Right kidney (tissue), 9 donors: ENCODE results near the gene COIL.
"Not testable (repeated sequence)": the region's sequence is repeated elsewhere in the genome, so short reads cannot be mapped to it uniquely, and the experiment has no call there.

Experiments
- DNase-seq: peaks from one replicate; pipeline ENCODE4 v3.0.0-alpha.2; 2016
- long read RNA-seq, 8 donors: transcript quantifications; one replicate each; lab custom pipeline, GENCODE V29; 2026

Gene COIL
- long read RNA-seq, donor 1, transcript COIL-201 (7 exons, 2,650 nt): major isoform, 5 of 59 reads
- long read RNA-seq, donor 1, partial matches to known transcripts: 54 of 59 reads
- long read RNA-seq, donor 1, other reads (novel, unspliced or antisense): 0 of 59 reads
- long read RNA-seq, donor 2, partial matches to known transcripts: 30 of 34 reads
- long read RNA-seq, donor 2, other reads (novel, unspliced or antisense): 0 of 34 reads
- long read RNA-seq, donor 3, partial matches to known transcripts: 11 of 11 reads
- long read RNA-seq, donor 3, other reads (novel, unspliced or antisense): 0 of 11 reads
- long read RNA-seq, donor 4, partial matches to known transcripts: 15 of 16 reads
- long read RNA-seq, donor 4, other reads (novel, unspliced or antisense): 0 of 16 reads
- long read RNA-seq, donor 5, partial matches to known transcripts: 15 of 18 reads
- long read RNA-seq, donor 5, other reads (novel, unspliced or antisense): 0 of 18 reads
- long read RNA-seq, donor 6, partial matches to known transcripts: 11 of 11 reads
- long read RNA-seq, donor 6, other reads (novel, unspliced or antisense): 0 of 11 reads
- long read RNA-seq, donor 7: 0 reads
- long read RNA-seq, donor 8, partial matches to known transcripts: 21 of 25 reads
- long read RNA-seq, donor 8, other reads (novel, unspliced or antisense): 0 of 25 reads

GRCh38 chr17:56960596-56961538 lies at the start of gene COIL:
Gene COIL (minus strand): TSS chr17:56961050. CDS start chr17:56961019, 31 bp downstream.
- peak; percentile 91 for DNase-seq

GRCh38 chr17:57010487-57010886 lies 49.6 kb upstream of the COIL start:
- no peak for DNase-seq

- peak; percentile 34 for DNase-seq
Observed at GRCh38 chr17:57009737-57010445, 49.0 kb upstream of the COIL start.

- DNase-seq: no peak
Observed at GRCh38 chr17:57008958-57009357, 48.1 kb upstream of the COIL start.

GRCh38 chr17:57006040-57006439 lies 45.2 kb upstream of the COIL start:
- DNase-seq: no peak

- DNase-seq: no peak
Observed at GRCh38 chr17:57004944-57005579, 44.2 kb upstream of the COIL start.

GRCh38 chr17:57002904-57003303 lies 42.1 kb upstream of the COIL start:
- DNase-seq: no peak

- no peak for DNase-seq
Observed at GRCh38 chr17:57001541-57001940, 40.7 kb upstream of the COIL start.

- DNase-seq: no peak
Observed at GRCh38 chr17:56997313-56997712, 36.5 kb upstream of the COIL start.

GRCh38 chr17:56995766-56996165 lies 34.9 kb upstream of the COIL start:
- no peak for DNase-seq

GRCh38 chr17:56994009-56994792 lies 33.4 kb upstream of the COIL start:
- no peak for DNase-seq

GRCh38 chr17:56992364-56992763 lies 31.5 kb upstream of the COIL start:
- no peak for DNase-seq

GRCh38 chr17:56988901-56989572 lies 28.2 kb upstream of the COIL start:
- no peak for DNase-seq

GRCh38 chr17:56987283-56987834 lies 26.5 kb upstream of the COIL start:
- no peak for DNase-seq

GRCh38 chr17:56985371-56986162 lies 24.7 kb upstream of the COIL start:
- no peak for DNase-seq

GRCh38 chr17:56983366-56983765 lies 22.5 kb upstream of the COIL start:
- no peak for DNase-seq

- no peak for DNase-seq
Observed at GRCh38 chr17:56982312-56982711, 21.5 kb upstream of the COIL start.

GRCh38 chr17:56980526-56980925 lies 19.7 kb upstream of the COIL start:
- DNase-seq: not testable (repeated sequence)

GRCh38 chr17:56979091-56979480 lies 18.2 kb upstream of the COIL start:
- no peak for DNase-seq
